BE2C (cell line): ENCODE results near the gene IMPA2.
"Not testable (repeated sequence)": the region's sequence is repeated elsewhere in the genome, so short reads cannot be mapped to it uniquely, and the experiment has no call there.

Experiments used
- DNase-seq: peaks from one replicate; pipeline ENCODE4 v3.0.0-alpha.2; 2020
- H3K27me3 ChIP-seq: fragments of 250-450 bp; sonication (Bioruptor Pico); 2 replicates; pipeline ENCODE4 v1.5.1; 2020; ENCODE audit warnings: mild to moderate bottlenecking
- H3K36me3 ChIP-seq: fragments of 250-450 bp; sonication (Bioruptor Pico); 2 replicates; pipeline ENCODE4 v1.5.1; 2020; ENCODE audit warnings: mild to moderate bottlenecking
- H3K4me1 ChIP-seq: fragments of 250-450 bp; sonication (Bioruptor Pico); 2 replicates; pipeline ENCODE4 v1.5.1; 2020
- H3K4me3 ChIP-seq: 2 replicates; pipeline ENCODE4 v1.5.1; 2011; ENCODE audit warnings: low read depth, low read length
- H3K9me3 ChIP-seq: fragments of 250-450 bp; sonication (Bioruptor Pico); 2 replicates; pipeline ENCODE4 v1.5.1; 2020
- CTCF ChIP-seq: IDR thresholded peaks from 2 replicates; pipeline ENCODE4 v1.5.1; 2012; ENCODE audit warnings: mild to moderate bottlenecking, low read depth, low read length

Gene IMPA2

GRCh38 chr18:11960743-11961380, 20.4 kb upstream of the IMPA2 start:
- Histone ChIP-seq H3K9me3 (no peaks in the 10 kb centered on the region), H3K27me3 (no peaks in the 10 kb centered on the region), H3K4me1 (no peaks in the 10 kb centered on the region), H3K36me3 (no peaks in the 10 kb centered on the region), H3K4me3 (no peak overlapping the region)
- DNase-seq, result no peak
- no peak for TF ChIP-seq CTCF

GRCh38 chr18:11962597-11962996, 18.7 kb upstream of the IMPA2 start:
- Histone ChIP-seq H3K9me3 (no peaks in the 10 kb centered on the region), H3K4me1 (no peaks in the 10 kb centered on the region), H3K27me3 (no peaks in the 10 kb centered on the region), H3K4me3 (no peak overlapping the region), H3K36me3 (no peaks in the 10 kb centered on the region)
- no peak for DNase-seq
- TF ChIP-seq CTCF, result no peak

DNA sequence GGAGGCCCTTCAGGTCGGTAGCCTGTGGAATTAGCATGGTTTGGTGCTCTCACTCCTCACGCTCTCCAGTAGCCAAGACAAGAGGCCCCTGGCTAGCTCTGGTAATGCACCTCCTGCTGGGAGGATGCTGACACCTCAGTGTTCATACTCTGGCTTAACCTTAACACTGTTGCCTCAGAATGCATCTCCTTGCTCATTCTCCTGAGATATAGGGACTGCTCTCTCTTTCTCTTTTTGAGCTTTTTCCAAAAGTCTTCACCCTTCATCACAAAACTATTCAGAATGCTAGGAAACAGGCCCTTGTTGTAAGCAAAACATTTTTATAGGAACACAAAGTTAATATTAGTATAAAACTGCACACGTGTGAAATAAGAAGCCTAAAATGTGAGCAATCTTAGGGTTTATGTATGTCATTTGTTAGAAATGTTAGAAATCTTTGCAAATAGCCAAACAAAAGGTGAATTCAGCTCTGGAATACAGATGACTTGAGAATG, 17.3 kb upstream of the IMPA2 start:
- H3K36me3 ChIP-seq, result no peaks in the 10 kb centered on the region
- no peak for DNase-seq
- TF ChIP-seq CTCF, result no peak

DNA sequence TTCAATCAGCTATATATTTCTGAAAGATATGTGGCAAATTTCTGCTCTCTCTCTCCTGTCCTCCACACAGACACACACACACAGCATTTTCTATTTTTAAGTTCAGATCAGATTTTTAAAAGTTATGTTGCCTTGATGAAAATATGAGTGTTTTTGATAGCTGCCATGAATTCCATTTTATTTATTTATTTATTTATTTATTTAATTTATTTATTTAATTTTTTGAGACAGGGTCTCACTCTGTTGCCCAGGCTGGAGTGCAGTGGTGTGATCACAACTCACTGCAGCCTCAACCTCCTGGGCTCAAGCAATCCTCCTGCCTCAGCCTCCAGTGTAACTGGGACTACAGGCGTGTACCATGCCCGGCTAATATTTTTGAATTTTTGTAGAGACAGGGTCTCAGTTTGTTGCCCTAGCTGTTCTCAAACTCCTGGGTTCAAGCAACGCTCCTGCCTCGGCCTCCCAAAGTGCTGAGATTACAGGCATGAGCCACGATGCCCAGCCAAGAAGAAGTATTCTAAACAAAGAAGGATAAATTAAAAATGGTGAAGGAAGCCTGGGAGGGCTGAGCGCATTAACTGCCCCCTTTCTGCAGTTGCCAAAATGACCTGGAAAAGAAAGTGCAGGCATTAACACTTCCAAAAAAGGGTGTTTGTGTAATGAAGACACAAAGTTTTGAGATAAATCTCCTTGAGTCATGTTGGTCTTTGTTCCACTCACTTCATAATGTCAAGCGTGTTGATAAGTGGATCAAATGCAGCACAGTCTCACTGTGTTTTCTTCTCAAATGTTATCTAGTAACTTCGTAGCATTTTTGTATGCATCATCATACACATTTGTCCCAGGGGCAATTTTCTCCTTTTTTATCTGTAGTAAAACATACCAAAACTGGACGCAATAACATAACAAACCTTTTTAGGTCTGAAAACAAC, 11.1 kb upstream of the IMPA2 start:
- no peak for TF ChIP-seq CTCF
- no peaks in the 10 kb centered on the region for H3K27me3 ChIP-seq
- no peaks in the 10 kb centered on the region for H3K9me3 ChIP-seq
- H3K4me3 ChIP-seq, result no peak overlapping the region
- H3K4me1 ChIP-seq, result no peaks in the 10 kb centered on the region
- no peak for DNase-seq
- H3K36me3 ChIP-seq, result no peaks in the 10 kb centered on the region

More for the DNA sequence above, 17.3 kb upstream of the IMPA2 start:
- H3K4me1 ChIP-seq, result no peaks in the 10 kb centered on the region
- H3K27me3 ChIP-seq, result no peaks in the 10 kb centered on the region
- H3K9me3 ChIP-seq, result no peaks in the 10 kb centered on the region
- H3K4me3 ChIP-seq, result no peak overlapping the region

- not testable (repeated sequence) for DNase-seq, H3K4me3 ChIP-seq, H3K9me3 ChIP-seq, H3K4me1 ChIP-seq, H3K36me3 ChIP-seq, H3K27me3 ChIP-seq
These were observed 10.5 kb upstream of the IMPA2 start for GRCh38 chr18:11970836-11971226.

DNA sequence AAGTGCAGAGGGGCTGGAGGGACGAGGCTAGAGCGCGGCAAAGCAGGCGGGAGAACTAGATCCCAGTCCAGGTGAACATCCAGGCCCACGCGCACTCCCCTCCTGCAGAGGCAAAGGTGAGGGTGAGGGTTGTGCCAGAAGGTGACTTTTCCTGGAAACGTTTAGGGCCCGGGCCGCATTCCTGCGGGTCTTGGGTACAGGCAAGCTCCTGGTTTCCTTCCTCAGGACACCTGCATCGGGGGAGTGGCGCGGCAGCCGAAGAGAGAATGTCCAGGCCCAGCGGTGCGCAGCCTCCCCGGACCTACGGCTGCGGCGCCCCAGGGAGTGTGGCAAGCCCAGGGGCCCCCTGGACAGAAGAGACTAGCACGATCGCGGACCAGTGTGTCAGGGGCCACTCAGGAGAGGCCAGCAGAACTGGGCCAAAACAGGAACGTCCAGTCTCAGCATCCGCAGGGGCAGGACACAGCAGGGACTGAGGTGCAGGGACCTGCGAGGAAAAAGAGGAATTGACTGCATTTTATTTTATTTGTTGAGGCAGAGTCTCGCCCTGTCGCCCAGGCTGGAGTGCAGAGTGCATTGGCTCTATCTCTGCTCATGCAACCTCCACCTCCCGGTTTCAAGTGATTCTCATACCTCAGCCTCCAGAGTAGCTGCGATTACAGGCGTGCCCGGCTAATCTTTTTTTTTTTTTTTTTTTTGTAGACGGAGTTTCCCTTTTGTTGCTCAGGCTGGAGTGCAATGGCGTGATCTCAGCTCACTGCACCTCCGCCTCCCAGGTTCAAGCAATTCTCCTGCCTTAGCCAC, 8.7 kb upstream of the IMPA2 start:
- DNase-seq, result no peak
- TF ChIP-seq CTCF, result no peak

More for the DNA sequence above, 8.7 kb upstream of the IMPA2 start:
- Histone ChIP-seq H3K9me3 (no peaks in the 10 kb centered on the region), H3K27me3 (no peaks in the 10 kb centered on the region), H3K4me1 (no peaks in the 10 kb centered on the region), H3K4me3 (no peak overlapping the region), H3K36me3 (no peaks in the 10 kb centered on the region)
